ENCODE data around the gene CRNN.

GRCh38 chr1:152449661-152450060 lies 35.6 kb upstream of the CRNN start:
- TF ChIP-seq CTCF (IDR thresholded peaks at IDR 0.05; ENCODE audit: low read depth, low read length, poor library complexity, severe bottlenecking) (no peak), EZH2phosphoT487 (IDR thresholded peaks at IDR 0.05; ENCODE audit: borderline replicate concordance, low read length) (no peak)
